GM04503 (cell line): ENCODE results near the gene ITGA6.
A peak's percentile ranks its signal among the peaks of the same experiment; 100 is the strongest.

Experiments used
- DNase-seq: peaks from one replicate; pipeline ENCODE4 v3.0.0-alpha.2; 2012; ENCODE audit warnings: low read depth

The ITGA6 gene

GRCh38 chr2:172427256-172427989 lies at the start of gene ITGA6:
Gene ITGA6, plus strand, starts transcription at chr2:172427586.
- DNase-seq = no peak

GRCh38 chr2:172380436-172381274 lies 46.7 kb upstream of the ITGA6 start:
- peak; percentile 40 for DNase-seq

GRCh38 chr2:172381275-172382027 lies 45.9 kb upstream of the ITGA6 start:
- DNase-seq = no peak

- DNase-seq = no peak
These were observed 40.0 kb upstream of the ITGA6 start for GRCh38 chr2:172387361-172387760.

GRCh38 chr2:172389685-172390339 lies 37.6 kb upstream of the ITGA6 start:
- DNase-seq = no peak

- DNase-seq = no peak
These were observed 33.4 kb upstream of the ITGA6 start for GRCh38 chr2:172394002-172394401.

GRCh38 chr2:172395503-172395902 lies 31.9 kb upstream of the ITGA6 start:
- DNase-seq = no peak

- DNase-seq = peak; percentile 21
These were observed 30.1 kb upstream of the ITGA6 start for GRCh38 chr2:172397148-172397834.

- DNase-seq = no peak
These were observed 28.9 kb upstream of the ITGA6 start for GRCh38 chr2:172398440-172398839.

GRCh38 chr2:172399765-172400164 lies 27.6 kb upstream of the ITGA6 start:
- DNase-seq = no peak

GRCh38 chr2:172402198-172402597 lies 25.2 kb upstream of the ITGA6 start:
- no peak for DNase-seq

GRCh38 chr2:172403402-172403801 lies 24.0 kb upstream of the ITGA6 start:
- no peak for DNase-seq

GRCh38 chr2:172403881-172404468 lies 23.4 kb upstream of the ITGA6 start:
- no peak for DNase-seq

- DNase-seq = peak; percentile 71
These were observed 22.6 kb upstream of the ITGA6 start for GRCh38 chr2:172404824-172405223.

GRCh38 chr2:172405673-172406072 lies 21.7 kb upstream of the ITGA6 start:
- DNase-seq = no peak

- no peak for DNase-seq
These were observed 19.1 kb upstream of the ITGA6 start for GRCh38 chr2:172408143-172408766.

- DNase-seq = no peak
These were observed 18.3 kb upstream of the ITGA6 start for GRCh38 chr2:172409042-172409441.

GRCh38 chr2:172412984-172413492 lies 14.3 kb upstream of the ITGA6 start:
- no peak for DNase-seq

- DNase-seq = no peak
These were observed 12.1 kb upstream of the ITGA6 start for GRCh38 chr2:172415157-172415864.

- no peak for DNase-seq
These were observed 11.6 kb upstream of the ITGA6 start for GRCh38 chr2:172415865-172416183.
